RWPE2 (cell line): Measurements from ENCODE around the gene RANBP1.

Experiments used
- ATAC-seq: fragments of 200-7000 bp; cut with Tn5 transposase; 3 replicates; pipeline ENCODE4 v1.9.1; 2021; ENCODE audit warnings: low read depth
- DNase-seq: peaks from one replicate; pipeline ENCODE4 v3.0.0-alpha.2; 2020; ENCODE audit warnings: low spot score
- H3K27ac ChIP-seq: fragments of 450-650 bp; 2 replicates; pipeline ENCODE4 v1.5.1; 2017; ENCODE audit warnings: mild to moderate bottlenecking; ENCODE audit not compliant: poor library complexity, severe bottlenecking
- H3K27me3 ChIP-seq: fragments of 250-450 bp; sonication (Bioruptor Pico); 2 replicates; pipeline ENCODE4 v1.5.1; 2021; ENCODE audit warnings: mild to moderate bottlenecking, moderate library complexity; ENCODE audit not compliant: insufficient read depth, poor library complexity, severe bottlenecking
- H3K36me3 ChIP-seq: fragments of 250-450 bp; sonication (Bioruptor Pico); 2 replicates; pipeline ENCODE4 v1.5.1; 2020; ENCODE audit warnings: low read depth, mild to moderate bottlenecking, moderate library complexity
- H3K4me1 ChIP-seq: fragments of 250-450 bp; sonication (Bioruptor Pico); 2 replicates; pipeline ENCODE4 v1.5.1; 2021; ENCODE audit warnings: mild to moderate bottlenecking, moderate library complexity; ENCODE audit not compliant: insufficient read depth, poor library complexity, severe bottlenecking
- H3K4me3 ChIP-seq: fragments of 250-450 bp; sonication (Bioruptor Pico); 2 replicates; pipeline ENCODE4 v1.5.1; 2021; ENCODE audit warnings: mild to moderate bottlenecking, moderate library complexity; ENCODE audit not compliant: severe bottlenecking
- H3K9me3 ChIP-seq: fragments of 250-450 bp; sonication (Bioruptor Pico); 2 replicates; pipeline ENCODE4 v1.5.1; 2021; ENCODE audit warnings: mild to moderate bottlenecking, moderate library complexity; ENCODE audit not compliant: severe bottlenecking
- CTCF ChIP-seq: fragments of 450-650 bp; IDR thresholded peaks from one replicate; pipeline ENCODE4 v1.5.1; 2017; ENCODE audit warnings: mild to moderate bottlenecking, moderate library complexity; ENCODE audit not compliant: poor library complexity, severe bottlenecking

RANBP1 gene

GRCh38 chr22:20091690-20092476, 24.0 kb upstream of the RANBP1 start:
- DNase-seq (no peak), ATAC-seq (no peak)
- H3K9me3 ChIP-seq = peaks cover 5% of the 10 kb centered on the region
- TF ChIP-seq CTCF = no peak
- H3K27ac ChIP-seq = no peak overlapping the region
- peaks cover 99% of the 10 kb centered on the region for H3K36me3 ChIP-seq
- H3K27me3 ChIP-seq = no peaks in the 10 kb centered on the region
- H3K4me1 ChIP-seq = no peaks in the 10 kb centered on the region
- no peak overlapping the region for H3K4me3 ChIP-seq

GRCh38 chr22:20092477-20092854, 23.4 kb upstream of the RANBP1 start:
- ATAC-seq (no peak), DNase-seq (no peak)
- no peak overlapping the region for H3K4me3 ChIP-seq
- peaks cover 5% of the 10 kb centered on the region for H3K9me3 ChIP-seq
- H3K4me1 ChIP-seq = no peaks in the 10 kb centered on the region
- H3K36me3 ChIP-seq = peaks cover 99% of the 10 kb centered on the region
- TF ChIP-seq CTCF = no peak
- H3K27me3 ChIP-seq = no peaks in the 10 kb centered on the region
- no peak overlapping the region for H3K27ac ChIP-seq

- Histone ChIP-seq H3K27ac (no peak overlapping the region), H3K4me3 (no peak overlapping the region), H3K27me3 (no peaks in the 10 kb centered on the region), H3K4me1 (no peaks in the 10 kb centered on the region), H3K9me3 (peaks cover 5% of the 10 kb centered on the region), H3K36me3 (peaks cover 99% of the 10 kb centered on the region)
- ATAC-seq (no peak), DNase-seq (no peak)
- TF ChIP-seq CTCF = no peak
These were observed 22.3 kb upstream of the RANBP1 start for GRCh38 chr22:20093418-20094196.

- Histone ChIP-seq H3K9me3 (peaks cover 5% of the 10 kb centered on the region), H3K36me3 (peaks cover 99% of the 10 kb centered on the region), H3K27me3 (no peaks in the 10 kb centered on the region), H3K27ac (no peak overlapping the region), H3K4me1 (no peaks in the 10 kb centered on the region), H3K4me3 (no peak overlapping the region)
- no peak; the same call in 2 of the 3 replicates for ATAC-seq
- TF ChIP-seq CTCF = no peak
- DNase-seq = no peak
These were observed 21.6 kb upstream of the RANBP1 start for GRCh38 chr22:20094197-20094807.
